ENCODE measurements around the gene TRAPPC12.

DNA sequence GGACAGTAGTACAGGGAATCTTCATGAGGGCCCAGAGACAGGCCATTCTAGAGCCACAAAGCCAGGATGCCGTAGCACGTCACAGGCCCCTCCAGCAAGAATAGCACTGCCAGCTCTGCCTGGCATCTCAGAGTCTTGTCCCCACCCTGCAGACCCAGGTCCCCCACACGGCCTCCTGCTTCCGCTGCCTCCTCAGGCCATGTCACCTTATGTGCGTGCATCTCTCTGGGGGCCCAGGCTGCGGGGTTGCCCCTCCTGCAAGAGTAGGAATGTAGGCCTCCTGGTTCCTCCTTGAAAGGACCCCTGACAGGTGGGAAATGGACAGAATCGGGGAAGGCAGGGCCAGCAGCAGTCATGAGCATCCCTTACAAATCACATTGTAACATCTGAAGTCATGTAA is 90.0 kb downstream of the TRAPPC12 start:
- TF ChIP-seq CTCF (IDR thresholded peaks at IDR 0.05) (no peak), POLR2A (IDR thresholded peaks at IDR 0.05) (no peak), EP300 (IDR thresholded peaks at IDR 0.05) (no peak)
